Measurements from ENCODE around the gene MRGPRF.

GRCh38 chr11:68963779-68964178 lies 49.3 kb downstream of the MRGPRF start:
- TF ChIP-seq, protein P1, sequence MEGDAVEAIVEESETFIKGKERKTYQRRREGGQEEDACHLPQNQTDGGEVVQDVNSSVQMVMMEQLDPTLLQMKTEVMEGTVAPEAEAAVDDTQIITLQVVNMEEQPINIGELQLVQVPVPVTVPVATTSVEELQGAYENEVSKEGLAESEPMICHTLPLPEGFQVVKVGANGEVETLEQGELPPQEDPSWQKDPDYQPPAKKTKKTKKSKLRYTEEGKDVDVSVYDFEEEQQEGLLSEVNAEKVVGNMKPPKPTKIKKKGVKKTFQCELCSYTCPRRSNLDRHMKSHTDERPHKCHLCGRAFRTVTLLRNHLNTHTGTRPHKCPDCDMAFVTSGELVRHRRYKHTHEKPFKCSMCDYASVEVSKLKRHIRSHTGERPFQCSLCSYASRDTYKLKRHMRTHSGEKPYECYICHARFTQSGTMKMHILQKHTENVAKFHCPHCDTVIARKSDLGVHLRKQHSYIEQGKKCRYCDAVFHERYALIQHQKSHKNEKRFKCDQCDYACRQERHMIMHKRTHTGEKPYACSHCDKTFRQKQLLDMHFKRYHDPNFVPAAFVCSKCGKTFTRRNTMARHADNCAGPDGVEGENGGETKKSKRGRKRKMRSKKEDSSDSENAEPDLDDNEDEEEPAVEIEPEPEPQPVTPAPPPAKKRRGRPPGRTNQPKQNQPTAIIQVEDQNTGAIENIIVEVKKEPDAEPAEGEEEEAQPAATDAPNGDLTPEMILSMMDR (IDR thresholded peaks at IDR 0.05; ENCODE audit: control extremely low read depth in 1 of 3, insufficient read depth in 1 of 3, low read depth in 1 of 3, low read length in 3 of 3), result no peak
- TF ChIP-seq PHF8 (conservative IDR thresholded peaks at IDR 0.05; ENCODE audit: low read depth, low read length) (no peak), RAD21 (IDR thresholded peaks at IDR 0.05 in 1 of 2, conservative IDR thresholded peaks at IDR 0.05 in 1 of 2; ENCODE audit: low read depth in 2 of 2, low read length in 2 of 2) (no peak), RBBP5 (IDR thresholded peaks at IDR 0.05; ENCODE audit: borderline replicate concordance, low read depth, low read length) (no peak), POLR2AphosphoS5 (IDR thresholded peaks at IDR 0.05; ENCODE audit: low read depth, low read length) (no peak), POLR2A (IDR thresholded peaks at IDR 0.05; ENCODE audit: control extremely low read depth in 1 of 2, low read depth in 2 of 2, low read length in 2 of 2) (no peak), EZH2 (IDR thresholded peaks at IDR 0.05; ENCODE audit: low read depth, low read length, severe bottlenecking) (no peak), USF2 (IDR thresholded peaks at IDR 0.05; ENCODE audit: low read length) (no peak), GABPA (IDR thresholded peaks at IDR 0.05; ENCODE audit: borderline replicate concordance, insufficient read depth, low read length) (no peak), SIN3A (conservative IDR thresholded peaks at IDR 0.05 in 1 of 2, IDR thresholded peaks at IDR 0.05 in 1 of 2; ENCODE audit: low read depth in 1 of 2, low read length in 2 of 2) (no peak), HDAC2 (IDR thresholded peaks at IDR 0.05; ENCODE audit: borderline replicate concordance in 1 of 2, low read depth in 2 of 2, low read length in 2 of 2) (no peak), ZNF274 (IDR thresholded peaks at IDR 0.05; ENCODE audit: borderline replicate concordance, extremely low read depth, low read length) (no peak), TAF1 (IDR thresholded peaks at IDR 0.05; ENCODE audit: low read depth, low read length) (no peak), GTF2F1 (IDR thresholded peaks at IDR 0.05; ENCODE audit: borderline replicate concordance, low read depth, low read length) (no peak)

Measured in H1 (cell line).